IPS-18c (cell line): ENCODE results near the gene NOTCH4.
"Not testable (repeated sequence)": the region's sequence is repeated elsewhere in the genome, so short reads cannot be mapped to it uniquely, and the experiment has no call there.

Experiments
- H3K4me3 ChIP-seq: 2 replicates; pipeline ENCODE4 v1.7.0; 2013; ENCODE audit warnings: low read depth, mild to moderate bottlenecking, low read length, moderate library complexity; ENCODE audit not compliant: insufficient read depth
- H3K9me3 ChIP-seq: one replicate; pipeline ENCODE4 v1.6.1; 2013; ENCODE audit warnings: mild to moderate bottlenecking, low read length, moderate library complexity; ENCODE audit not compliant: control insufficient read depth, insufficient read depth

Gene NOTCH4

GRCh38 chr6:32224696-32225095 lies 829 bp upstream of the NOTCH4 start:
- Histone ChIP-seq H3K4me3 (no peak overlapping the region), H3K9me3 (no peaks in the 10 kb centered on the region)

- Histone ChIP-seq H3K9me3 (no peaks in the 10 kb centered on the region), H3K4me3 (no peak overlapping the region)
These were observed 1.3 kb downstream of the NOTCH4 start for GRCh38 chr6:32222333-32223230.

GRCh38 chr6:32220021-32220420 lies 3.8 kb downstream of the NOTCH4 start:
- H3K9me3 ChIP-seq, result no peaks in the 10 kb centered on the region
- no peak overlapping the region for H3K4me3 ChIP-seq

- H3K9me3 ChIP-seq, result no peaks in the 10 kb centered on the region
- H3K4me3 ChIP-seq, result no peak overlapping the region
These were observed 5.7 kb downstream of the NOTCH4 start for GRCh38 chr6:32218167-32218566.

DNA sequence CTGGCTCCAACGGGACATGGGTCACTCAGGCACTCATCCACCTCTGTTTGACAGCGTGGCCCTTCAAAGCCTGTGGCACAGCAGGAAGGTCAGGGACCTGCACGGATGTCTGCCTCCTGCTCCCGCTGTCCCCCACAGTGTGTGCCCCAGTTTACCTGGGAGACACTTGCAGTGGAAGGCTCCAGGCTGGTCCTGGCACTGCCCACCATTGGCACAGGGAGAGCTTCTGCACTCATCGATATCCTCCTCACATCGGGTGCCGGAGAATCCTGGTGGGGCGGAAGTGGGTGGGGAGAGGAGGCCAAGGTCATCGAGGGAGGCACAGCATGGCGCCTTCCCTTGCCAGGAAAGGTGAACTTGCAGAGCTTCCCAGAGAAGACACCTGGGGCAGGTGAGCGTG lies 6.9 kb downstream of the NOTCH4 start:
- Histone ChIP-seq H3K4me3 (no peak overlapping the region), H3K9me3 (no peaks in the 10 kb centered on the region)

- H3K9me3 ChIP-seq, result no peaks in the 10 kb centered on the region
- no peak overlapping the region for H3K4me3 ChIP-seq
These were observed 7.6 kb downstream of the NOTCH4 start for GRCh38 chr6:32216285-32216684.

DNA sequence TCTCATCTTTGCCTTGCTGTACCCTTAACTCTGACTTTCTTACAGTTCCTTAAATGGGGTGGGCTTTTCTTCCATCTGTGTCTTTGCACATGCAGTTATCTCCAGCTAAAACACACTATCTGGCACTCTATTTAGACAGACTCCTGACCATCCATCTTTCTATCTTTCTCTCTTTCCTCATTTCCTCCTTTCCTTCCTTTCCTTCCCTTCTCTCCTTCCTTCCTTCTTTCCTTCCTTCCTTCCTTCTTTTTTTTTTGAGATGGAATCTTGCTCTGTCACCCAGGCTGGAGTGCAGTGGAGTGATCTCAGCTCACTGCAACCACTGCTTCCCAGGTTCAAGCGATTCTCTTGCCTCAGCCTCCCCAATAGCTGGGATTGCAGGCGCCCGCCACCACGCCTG lies 8.2 kb downstream of the NOTCH4 start:
- no peaks in the 10 kb centered on the region for H3K9me3 ChIP-seq

DNA sequence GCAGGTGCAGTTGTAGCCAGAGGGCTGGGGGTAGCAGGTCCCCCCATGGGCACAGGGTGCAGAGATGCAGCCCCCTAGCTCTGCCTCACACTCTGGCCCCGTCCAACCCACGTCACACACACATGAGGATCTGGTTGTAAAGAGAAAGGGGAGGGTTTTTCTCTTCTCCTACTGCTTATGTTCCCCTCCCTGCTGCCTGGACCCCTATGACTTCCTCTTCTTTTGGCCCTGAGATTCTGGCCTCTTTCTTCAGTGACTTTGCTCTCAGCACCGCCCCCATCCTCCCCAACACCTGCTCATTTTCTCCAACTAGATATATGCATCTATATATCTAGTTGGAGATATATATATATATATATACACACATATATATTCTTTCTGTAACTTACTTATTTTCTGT lies 9.7 kb downstream of the NOTCH4 start:
- no peaks in the 10 kb centered on the region for H3K9me3 ChIP-seq
- no peak overlapping the region for H3K4me3 ChIP-seq

More for the DNA sequence above, 8.2 kb downstream of the NOTCH4 start:
- no peak overlapping the region for H3K4me3 ChIP-seq

- Histone ChIP-seq H3K4me3 (no peak overlapping the region), H3K9me3 (no peaks in the 10 kb centered on the region)
These were observed 10.2 kb downstream of the NOTCH4 start for GRCh38 chr6:32213649-32214048.

DNA sequence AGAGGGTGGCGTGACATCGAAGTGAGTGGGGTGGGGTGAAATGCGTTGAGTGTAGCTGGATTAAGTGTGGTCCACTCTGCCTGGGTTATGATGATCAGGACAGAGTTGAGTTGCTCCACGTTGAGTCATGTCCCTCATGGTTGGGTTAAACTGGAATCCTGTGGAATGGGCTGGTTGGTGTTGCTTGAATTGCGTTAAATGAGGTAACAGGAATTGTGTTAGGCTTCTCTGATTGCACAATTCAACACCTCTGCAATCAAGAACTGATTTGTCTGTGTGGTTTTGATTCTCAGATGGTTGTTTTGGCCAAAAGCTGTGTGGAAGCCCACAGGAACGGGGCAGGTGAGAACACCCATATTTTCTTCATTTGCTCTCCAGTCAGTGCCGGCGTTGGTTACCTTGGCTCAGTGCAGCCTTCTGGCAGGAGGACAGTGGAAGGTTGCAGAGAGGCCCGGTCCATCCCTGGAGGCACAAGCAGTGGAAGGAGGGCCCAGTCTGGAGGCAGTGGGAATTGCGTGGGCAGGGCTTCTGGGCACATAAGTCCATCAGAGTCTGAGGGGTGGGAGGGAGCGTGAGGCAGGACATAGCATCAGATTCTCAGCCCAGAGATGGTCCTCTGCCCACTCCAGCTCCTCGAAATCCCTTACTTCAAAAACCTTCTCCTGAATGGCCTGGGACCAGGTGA lies 11.6 kb downstream of the NOTCH4 start:
- Histone ChIP-seq H3K4me3 (no peak overlapping the region), H3K9me3 (peaks cover 3% of the 10 kb centered on the region)

GRCh38 chr6:32211432-32211831 lies 12.4 kb downstream of the NOTCH4 start:
- not testable (repeated sequence) for H3K4me3 ChIP-seq

GRCh38 chr6:32210191-32210601 lies 13.7 kb downstream of the NOTCH4 start:
- Histone ChIP-seq H3K9me3 (peaks cover 3% of the 10 kb centered on the region), H3K4me3 (no peak overlapping the region)

More at GRCh38 chr6:32211432-32211831, 12.4 kb downstream of the NOTCH4 start:
- H3K9me3 ChIP-seq, result not testable (repeated sequence)

GRCh38 chr6:32208996-32209395 lies 14.9 kb downstream of the NOTCH4 start:
- Histone ChIP-seq H3K4me3 (no peak overlapping the region), H3K9me3 (peaks cover 3% of the 10 kb centered on the region)

DNA sequence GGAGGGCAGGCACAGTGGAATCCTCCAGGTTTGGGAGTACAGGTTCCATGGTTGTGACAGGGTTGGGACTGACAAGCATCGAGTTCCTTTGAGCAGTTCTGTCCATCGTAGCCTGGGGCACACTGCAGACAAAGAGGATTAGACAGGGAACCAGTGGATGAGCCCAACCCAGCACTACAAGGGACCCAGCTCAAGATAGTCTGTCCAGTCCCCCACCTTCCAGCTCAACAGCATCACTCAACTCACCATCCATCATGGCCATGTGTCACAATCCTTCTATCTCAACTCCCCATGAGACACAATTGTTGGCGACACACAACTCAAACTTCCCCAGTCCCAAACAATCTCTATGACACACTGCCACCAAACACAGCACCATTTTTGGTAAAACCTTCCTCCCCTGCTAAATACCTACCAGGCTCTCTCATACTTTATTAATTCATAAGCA lies 19.6 kb downstream of the NOTCH4 start:
- Histone ChIP-seq H3K9me3 (peaks cover 3% of the 10 kb centered on the region), H3K4me3 (no peak overlapping the region)

DNA sequence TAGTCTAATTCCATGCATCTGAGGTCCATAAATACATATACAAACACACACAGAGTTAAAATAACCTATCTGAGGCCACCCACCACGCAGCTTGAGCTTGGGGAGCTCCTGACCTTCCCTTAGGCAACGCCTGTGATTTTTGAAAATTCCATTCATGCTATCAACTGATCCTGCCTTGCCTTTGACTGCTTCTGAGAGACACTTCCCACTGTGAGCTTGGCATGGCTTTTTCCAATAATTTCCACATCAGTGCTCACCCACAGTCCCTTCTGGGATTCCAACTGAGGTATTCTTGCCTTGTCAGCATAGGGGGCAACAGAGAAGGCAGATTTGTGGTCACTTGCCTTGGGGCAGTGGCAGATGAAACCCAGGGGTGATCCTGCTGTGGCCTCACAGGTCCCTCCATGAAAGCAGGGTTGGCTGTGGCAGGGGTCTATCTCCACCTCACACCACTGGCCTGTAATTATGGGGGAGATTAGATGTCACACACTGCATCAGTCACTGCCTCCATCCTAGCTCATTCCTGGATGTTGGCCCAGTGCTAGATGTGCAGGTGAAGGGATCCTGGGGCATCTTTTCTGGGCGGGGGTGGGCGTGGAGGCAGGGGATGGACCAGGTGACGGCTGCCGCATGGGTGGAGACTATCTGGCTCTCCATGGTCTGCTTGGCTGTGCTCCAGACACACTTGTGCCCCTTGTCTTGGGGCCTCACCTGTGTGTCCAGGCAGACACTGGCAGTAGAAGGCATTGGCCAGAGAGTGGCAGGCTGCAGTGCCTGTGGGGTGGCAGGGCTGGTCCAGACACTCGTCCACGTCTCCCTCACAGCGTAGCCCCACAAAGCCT lies 20.2 kb downstream of the NOTCH4 start:
- no peak overlapping the region for H3K4me3 ChIP-seq
- peaks cover 3% of the 10 kb centered on the region for H3K9me3 ChIP-seq

- no peaks in the 10 kb centered on the region for H3K9me3 ChIP-seq
- no peak overlapping the region for H3K4me3 ChIP-seq
These were observed 21.7 kb downstream of the NOTCH4 start for GRCh38 chr6:32202186-32202585.

DNA sequence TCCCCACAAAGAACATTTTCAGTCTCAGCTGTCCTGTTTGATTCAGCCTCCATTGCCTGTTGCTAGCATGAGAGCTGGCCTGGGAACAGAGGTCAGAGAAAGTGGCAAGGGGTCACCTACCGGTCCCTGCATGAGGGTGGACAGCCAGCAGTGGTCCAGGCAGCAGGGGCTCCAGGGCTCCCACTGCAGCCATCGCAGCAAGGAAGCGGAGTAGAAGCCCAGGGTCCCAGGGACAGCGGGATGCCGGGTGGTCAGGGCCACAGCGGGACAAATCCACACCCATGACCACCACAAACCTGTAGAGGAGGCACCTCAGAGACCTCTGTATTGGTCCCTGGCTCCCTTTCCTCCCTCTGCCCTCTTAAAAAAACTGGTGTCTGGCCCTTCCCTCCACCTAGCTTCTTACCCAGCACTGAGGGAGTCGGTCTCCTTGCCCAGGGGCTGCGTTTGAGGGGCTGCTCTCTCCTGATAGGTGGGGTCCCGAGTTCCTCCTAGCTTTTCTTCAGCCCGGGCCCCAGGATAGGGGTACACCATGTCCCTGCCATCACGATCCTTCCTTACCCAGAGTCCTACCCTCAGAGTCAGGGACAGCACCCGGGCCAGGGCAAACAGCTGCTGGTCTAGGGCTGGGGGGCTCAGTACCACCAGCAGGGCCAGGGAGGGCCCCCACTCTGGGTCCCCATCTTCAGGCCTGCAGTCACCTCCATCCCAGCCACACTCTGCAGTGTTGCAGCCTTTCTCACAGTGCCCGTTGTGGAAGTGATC lies 23.0 kb downstream of the NOTCH4 start:
- H3K4me3 ChIP-seq, result no peak overlapping the region
- no peaks in the 10 kb centered on the region for H3K9me3 ChIP-seq
